HG03280 (cell line): ENCODE data around the gene MOB3A.
A peak's percentile ranks its signal among the peaks of the same experiment; 100 is the strongest.

Source experiments
- ATAC-seq: cut with Tn5 transposase; IDR thresholded peaks from one replicate; pipeline ENCODE4 v1.9.1; 2021; ENCODE audit warnings: mild to moderate bottlenecking, moderate library complexity; ENCODE audit not compliant: unreplicated experiment

MOB3A gene

GRCh38 chr19:2060884-2061494, 35.1 kb downstream of the MOB3A start:
- peak; percentile 28 for ATAC-seq

GRCh38 chr19:2059422-2060201, 36.5 kb downstream of the MOB3A start:
- ATAC-seq = no peak

DNA sequence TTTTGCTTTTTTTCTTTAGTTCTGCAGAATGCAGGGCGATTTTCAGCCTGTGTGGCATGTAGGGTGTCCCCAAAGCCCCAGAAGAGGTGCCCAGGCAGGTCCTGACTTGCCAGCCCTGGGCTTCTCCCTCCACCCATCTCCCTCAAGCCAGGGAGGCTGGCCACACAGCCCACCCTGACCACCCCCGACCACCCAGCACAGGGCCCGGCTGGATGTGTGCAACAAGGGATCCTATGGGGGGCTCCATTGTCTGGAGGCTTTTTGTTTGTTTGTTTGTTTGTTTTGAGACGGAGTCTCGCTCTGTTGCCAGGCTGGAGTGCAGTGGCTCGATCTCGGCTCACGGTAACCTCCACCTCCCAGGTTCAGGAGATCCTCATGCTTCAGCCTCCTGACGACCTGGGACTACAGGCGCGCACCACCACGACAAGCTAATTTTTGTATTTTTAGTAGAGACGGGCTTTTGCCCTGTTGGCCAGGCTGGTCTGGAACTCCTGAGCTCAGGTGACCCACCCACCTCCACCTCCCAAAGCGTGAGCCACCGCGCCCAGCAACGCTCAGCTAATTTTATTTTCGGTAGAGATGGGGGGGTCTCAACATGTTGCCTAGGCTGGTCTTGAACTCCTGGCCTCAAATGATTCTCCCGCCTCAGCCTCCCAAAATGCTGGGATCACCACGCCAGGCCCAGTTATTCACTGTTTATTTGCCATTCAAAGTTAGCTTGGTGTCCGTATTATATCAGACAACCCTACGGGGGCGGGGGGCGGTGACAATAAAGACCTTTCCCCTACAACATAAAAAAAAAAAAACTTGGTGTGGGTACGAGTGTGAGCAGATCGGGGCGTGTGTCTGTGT, 37.3 kb downstream of the MOB3A start:
- ATAC-seq = no peak

DNA sequence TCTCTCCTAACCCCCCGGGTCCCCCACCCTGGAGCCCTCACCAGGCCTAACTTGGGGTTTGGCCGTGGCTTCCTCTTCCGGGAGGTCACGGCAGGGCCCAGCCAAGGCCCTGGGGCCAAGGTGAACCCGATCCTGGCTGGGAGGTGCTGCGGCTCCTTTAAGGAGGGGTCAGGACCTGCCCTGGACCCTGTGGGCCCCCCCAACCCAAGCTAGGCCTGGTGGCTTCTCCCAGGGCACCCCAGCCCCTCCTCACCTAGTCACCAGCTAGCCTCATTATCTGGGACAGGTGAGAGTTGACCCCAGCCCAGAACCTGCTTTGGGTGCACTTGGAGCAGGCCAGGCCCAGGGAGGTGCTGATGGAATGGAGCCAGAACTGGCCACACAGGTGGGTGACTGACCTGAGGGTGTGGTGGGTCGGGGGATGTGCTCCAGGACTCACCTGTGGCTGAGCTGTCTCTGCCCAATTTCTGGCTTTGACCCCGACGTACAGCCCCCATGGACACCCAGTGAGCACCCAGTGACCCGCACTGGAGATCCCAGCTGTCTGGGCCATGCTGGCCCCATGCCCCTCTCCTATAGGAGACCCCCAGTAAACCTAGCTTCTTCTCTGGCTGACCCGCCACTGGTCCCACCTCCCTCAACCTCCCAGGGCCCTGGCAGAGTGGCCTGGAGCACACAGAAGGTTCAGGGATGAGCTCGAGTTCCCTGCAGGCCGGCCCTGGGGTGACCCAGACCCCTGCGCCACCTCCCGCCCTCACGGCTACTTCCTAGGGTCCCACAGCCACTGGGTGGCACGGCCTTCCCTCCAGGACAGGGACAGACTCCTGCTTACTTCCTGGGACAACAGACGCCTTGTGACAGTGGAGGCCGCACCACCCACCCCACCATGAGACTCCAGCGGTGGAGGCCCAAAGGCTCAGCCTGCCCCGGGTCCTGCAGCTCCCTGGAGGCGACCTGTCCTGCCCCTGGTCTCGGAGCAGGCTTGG, 38.3 kb downstream of the MOB3A start:
- no peak for ATAC-seq

- ATAC-seq = no peak
Observed at GRCh38 chr19:2056837-2057192, 39.3 kb downstream of the MOB3A start.

- no peak for ATAC-seq
Observed at GRCh38 chr19:2055931-2056836, 39.9 kb downstream of the MOB3A start.

DNA sequence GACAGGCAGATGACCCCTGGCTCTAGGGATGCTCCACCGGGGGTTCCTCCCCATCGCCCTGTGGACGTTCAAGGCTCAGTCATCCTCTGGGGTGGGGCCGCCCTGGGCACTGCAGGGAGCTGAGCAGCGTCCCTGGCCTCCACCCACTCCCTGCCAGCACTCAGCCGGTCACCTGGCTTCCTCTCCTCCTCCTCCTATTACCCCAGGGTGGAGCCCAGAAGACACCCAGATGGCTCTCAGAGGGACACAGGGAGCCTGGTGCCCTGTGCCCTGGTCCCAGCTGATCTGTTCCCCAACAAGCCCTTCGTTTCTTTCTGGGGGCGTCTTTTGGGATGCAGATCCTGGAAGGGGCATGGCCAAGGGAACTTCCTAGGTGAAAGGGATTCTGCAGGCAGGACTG, 41.4 kb downstream of the MOB3A start:
- ATAC-seq = no peak

DNA sequence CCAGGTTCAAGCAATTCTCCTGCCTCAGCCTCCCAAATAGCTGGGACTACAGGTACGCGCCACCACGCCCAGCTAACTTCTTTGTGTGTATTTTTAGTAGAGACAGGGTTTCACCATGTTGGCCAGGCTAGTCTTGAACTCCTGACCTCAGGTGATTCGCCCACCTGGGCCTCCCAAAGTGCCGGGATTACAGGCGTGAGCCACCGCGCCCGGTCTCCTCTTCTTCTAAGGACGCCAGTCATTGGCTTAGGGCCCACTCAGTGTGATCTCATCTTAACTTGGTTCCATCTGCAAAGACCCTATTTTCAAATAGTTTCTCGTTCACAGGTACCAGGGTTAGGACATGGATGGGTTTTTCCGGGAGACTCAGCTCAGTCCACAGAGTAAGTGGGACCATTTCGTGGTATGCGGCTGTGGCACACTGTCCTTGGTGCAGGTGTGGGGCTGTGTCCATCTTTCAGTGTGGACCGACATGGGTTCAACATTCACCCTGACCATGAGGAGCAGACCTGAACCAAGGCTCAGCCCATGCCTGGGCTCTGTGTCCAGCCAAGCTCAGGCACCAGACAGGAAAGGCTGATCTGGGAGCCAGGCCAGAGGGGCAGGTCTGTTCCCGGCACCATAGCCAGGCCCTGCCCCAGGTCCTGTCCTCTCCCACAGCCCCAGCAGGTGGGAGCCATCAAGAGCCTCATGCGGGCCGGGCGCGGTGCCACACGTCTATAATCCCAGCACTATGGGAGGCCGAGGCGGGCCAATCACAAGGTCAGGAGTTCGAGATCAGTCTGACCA, 42.3 kb downstream of the MOB3A start:
- no peak for ATAC-seq

GRCh38 chr19:2051773-2052704, 44.1 kb downstream of the MOB3A start:
- no peak for ATAC-seq

GRCh38 chr19:2050991-2051772, 44.9 kb downstream of the MOB3A start, which contains the start of gene MKNK2:
Gene MKNK2, minus strand, starts transcription at chr19:2051244. Its CDS starts 393 bp downstream, at chr19:2050851.
- peak; percentile 56 for ATAC-seq

GRCh38 chr19:2050349-2050990, 45.7 kb downstream of the MOB3A start:
- ATAC-seq = peak; percentile 7

- ATAC-seq = peak; percentile 5
Observed at GRCh38 chr19:2049741-2050348, 46.3 kb downstream of the MOB3A start.

- ATAC-seq = no peak
Observed at GRCh38 chr19:2048959-2049740, 47.0 kb downstream of the MOB3A start.

GRCh38 chr19:2048104-2048958, 47.8 kb downstream of the MOB3A start:
- no peak for ATAC-seq
